WTC11 (cell line): Measurements from ENCODE around the gene SBSN. TPM values are rescaled to one million over a fixed set of nuclear protein-coding genes. Genes with fewer than 3 reads are reported as not detected.

Source experiments
- AR ChIP-seq: fragments of 250-450 bp; sonication (Bioruptor Pico); IDR thresholded peaks from 2 replicates; pipeline ENCODE4 v1.9.0; 2021; ENCODE audit warnings: mild to moderate bottlenecking
- ARID4B ChIP-seq: sonication (generic); formaldehyde crosslinking; IDR thresholded peaks from 2 replicates; pipeline ENCODE4 v1.8.0; 2023; ENCODE audit warnings: missing genetic modification reagents, mild to moderate bottlenecking, borderline replicate concordance
- ATF2 ChIP-seq: sonication (generic); formaldehyde crosslinking; IDR thresholded peaks from 2 replicates; pipeline ENCODE4 v1.8.1; 2022; ENCODE audit warnings: low read depth, missing genetic modification reagents, borderline replicate concordance
- ERG ChIP-seq: fragments of 250-450 bp; sonication (Bioruptor Pico); IDR thresholded peaks from 2 replicates; pipeline ENCODE4 v1.8.0; 2021; ENCODE audit warnings: mild to moderate bottlenecking
- FOXP4 ChIP-seq: sonication (generic); formaldehyde crosslinking; IDR thresholded peaks from 2 replicates; pipeline ENCODE4 v1.8.0; 2022; ENCODE audit warnings: mild to moderate bottlenecking, missing genetic modification reagents
- GRHL2 ChIP-seq: fragments of 250-450 bp; sonication (Bioruptor Pico); IDR thresholded peaks from 2 replicates; pipeline ENCODE4 v1.8.0; 2022; ENCODE audit warnings: mild to moderate bottlenecking, moderate library complexity; ENCODE audit not compliant: insufficient replicate concordance, severe bottlenecking
- GTF2I ChIP-seq: fragments of 250-450 bp; sonication (Bioruptor Pico); conservative IDR thresholded peaks from 2 replicates; pipeline ENCODE4 v1.4.0; 2021; ENCODE audit warnings: mild to moderate bottlenecking
- IRF1 ChIP-seq: sonication (generic); formaldehyde crosslinking; IDR thresholded peaks from 2 replicates; pipeline ENCODE4 v1.8.0; 2023; ENCODE audit warnings: missing genetic modification reagents
- IRF2 ChIP-seq: sonication (generic); formaldehyde crosslinking; IDR thresholded peaks from 2 replicates; pipeline ENCODE4 v1.8.0; 2022; ENCODE audit warnings: low read depth, missing genetic modification reagents, borderline replicate concordance
- JUN ChIP-seq: sonication (generic); formaldehyde crosslinking; IDR thresholded peaks from 2 replicates; pipeline ENCODE4 v1.8.0; 2023; ENCODE audit warnings: mild to moderate bottlenecking, missing genetic modification reagents
- MLX ChIP-seq: sonication (generic); formaldehyde crosslinking; IDR thresholded peaks from 2 replicates; pipeline ENCODE4 v1.8.1; 2023; ENCODE audit warnings: mild to moderate bottlenecking, missing genetic modification reagents, moderate library complexity
- NFYB ChIP-seq: sonication (generic); formaldehyde crosslinking; conservative IDR thresholded peaks from 2 replicates; pipeline ENCODE4 v1.8.0; 2022; ENCODE audit warnings: low read depth, missing genetic modification reagents
- NR3C1 ChIP-seq: sonication (generic); formaldehyde crosslinking; conservative IDR thresholded peaks from 2 replicates; pipeline ENCODE4 v1.8.1; 2023; ENCODE audit warnings: low read depth, mild to moderate bottlenecking, missing genetic modification reagents
- OVOL2 ChIP-seq: fragments of 250-450 bp; sonication (Bioruptor Pico); IDR thresholded peaks from 2 replicates; pipeline ENCODE4 v1.9.0; 2021; ENCODE audit warnings: mild to moderate bottlenecking, borderline replicate concordance
- TEAD4 ChIP-seq: sonication (generic); formaldehyde crosslinking; IDR thresholded peaks from 2 replicates; pipeline ENCODE4 v1.8.0; 2022; ENCODE audit warnings: mild to moderate bottlenecking, missing genetic modification reagents
- USF2 ChIP-seq: sonication (generic); formaldehyde crosslinking; IDR thresholded peaks from 2 replicates; pipeline ENCODE4 v1.8.1; 2023; ENCODE audit warnings: mild to moderate bottlenecking, missing genetic modification reagents, moderate library complexity
- ZMAT4 ChIP-seq: fragments of 250-450 bp; sonication (Bioruptor Pico); IDR thresholded peaks from 2 replicates; pipeline ENCODE4 v1.9.0; 2021; ENCODE audit warnings: mild to moderate bottlenecking
- ZNF121 ChIP-seq: sonication (generic); formaldehyde crosslinking; IDR thresholded peaks from 2 replicates; pipeline ENCODE4 v1.8.0; 2023; ENCODE audit warnings: missing genetic modification reagents
- ZNF219 ChIP-seq: sonication (generic); formaldehyde crosslinking; IDR thresholded peaks from 2 replicates; pipeline ENCODE4 v1.8.0; 2023; ENCODE audit warnings: missing genetic modification reagents, mild to moderate bottlenecking, borderline replicate concordance
- ZNF317 ChIP-seq: sonication (generic); formaldehyde crosslinking; IDR thresholded peaks from 2 replicates; pipeline ENCODE4 v1.8.1; 2023; ENCODE audit warnings: low read depth, mild to moderate bottlenecking, moderate library complexity, missing genetic modification reagents, borderline replicate concordance
- ZNF396 ChIP-seq: fragments of 250-450 bp; sonication (Bioruptor Pico); IDR thresholded peaks from 2 replicates; pipeline ENCODE4 v1.8.0; 2021; ENCODE audit warnings: mild to moderate bottlenecking, moderate library complexity, borderline replicate concordance
- ZNF671 ChIP-seq: fragments of 250-450 bp; sonication (Bioruptor Pico); IDR thresholded peaks from 2 replicates; pipeline ENCODE4 v1.8.0; 2021; ENCODE audit warnings: mild to moderate bottlenecking
- total RNA-seq: library from RNA; stranded (reverse); gene quantifications from 3 replicates; pipeline ENCODE4 v1.2.3, GENCODE V29; 2021

SBSN gene
- total RNA-seq, 1 experiment from 2014 or later, result 0.15 TPM

GRCh38 chr19:35509861-35510625 is 18.1 kb downstream of the SBSN start (continued):
- TF ChIP-seq ERG (CRISPR knock-in tag) (peak; percentile 12; the same call in 1 of the 2 replicates), JUN (CRISPR knock-in tag) (no peak), IRF1 (CRISPR knock-in tag) (no peak), MLX (CRISPR knock-in tag) (no peak), GTF2I (CRISPR knock-in tag) (no peak), GRHL2 (no peak), IRF2 (CRISPR knock-in tag) (no peak), ATF2 (no peak), ZNF121 (CRISPR knock-in tag) (no peak), AR (CRISPR knock-in tag) (no peak), ZNF219 (no peak), TEAD4 (CRISPR knock-in tag) (peak; percentile 88), OVOL2 (CRISPR knock-in tag) (no peak), NR3C1 (CRISPR knock-in tag) (no peak), USF2 (no peak), FOXP4 (peak; percentile 23; the same call in 1 of the 2 replicates), ZNF396 (CRISPR knock-in tag) (no peak), ZNF671 (no peak; the same call in 1 of the 2 replicates), ZNF317 (no peak), ARID4B (CRISPR knock-in tag) (peak; percentile 72; the same call in 1 of the 2 replicates), ZMAT4 (CRISPR knock-in tag) (no peak), NFYB (CRISPR knock-in tag) (no peak)
